Liver (tissue), 9 donors: ENCODE results near the gene ITPRID2. TPM values are rescaled to one million over a fixed set of nuclear protein-coding genes. Genes with fewer than 3 reads are reported as not detected.

ENCODE experiments used
- DNase-seq: peaks from one replicate; pipeline ENCODE4 v3.0.0-alpha.2; 2017; ENCODE audit warnings: low spot score
- H3K27ac ChIP-seq, 2 donors: one replicate each; pipeline ENCODE4 v1.7.0; 2013; ENCODE audit warnings: inconsistent platforms in 2 of 2, low read length in 2 of 2, control low read depth in 1 of 2, low read depth in 1 of 2, mild to moderate bottlenecking in 1 of 2
- H3K27me3 ChIP-seq, 4 donors: one replicate each; pipeline versions ENCODE4 v1.6.1 to v1.7.0; 2013; ENCODE audit warnings: low read length in 3 of 4, inconsistent platforms in 1 of 4, mild to moderate bottlenecking in 1 of 4, moderate library complexity in 1 of 4; ENCODE audit not compliant: control insufficient read depth in 4 of 4, insufficient read depth in 4 of 4
- H3K36me3 ChIP-seq, 4 donors: one replicate each; pipeline versions ENCODE4 v1.6.1 to v1.7.0; 2013; ENCODE audit warnings: low read length in 3 of 4, mild to moderate bottlenecking in 3 of 4, low read depth in 1 of 4, moderate library complexity in 1 of 4; ENCODE audit not compliant: control insufficient read depth in 4 of 4, insufficient read depth in 3 of 4
- H3K4me1 ChIP-seq, 4 donors: one replicate each; pipeline versions ENCODE4 v1.6.1 to v1.7.0; 2013; ENCODE audit warnings: low read length in 3 of 4, mild to moderate bottlenecking in 3 of 4, moderate library complexity in 1 of 4; ENCODE audit not compliant: control insufficient read depth in 4 of 4, insufficient read depth in 4 of 4
- H3K4me3 ChIP-seq, 3 donors: one replicate each; pipeline versions ENCODE4 v1.6.1 to v1.7.0; 2013; ENCODE audit warnings: low read length in 3 of 3, control low read depth in 1 of 3, low read depth in 1 of 3, mild to moderate bottlenecking in 1 of 3
- H3K9ac ChIP-seq, 2 donors: one replicate each; pipeline ENCODE4 v1.7.0; 2013; ENCODE audit warnings: low read length in 2 of 2, mild to moderate bottlenecking in 2 of 2, moderate library complexity in 2 of 2, control low read depth in 1 of 2, low read depth in 1 of 2
- H3K9me3 ChIP-seq, 4 donors: one replicate each; pipeline versions ENCODE4 v1.6.1 to v1.7.0; 2013; ENCODE audit warnings: low read length in 3 of 4; ENCODE audit not compliant: control insufficient read depth in 4 of 4
- EGR1 ChIP-seq, 2 donors: IDR thresholded peaks; 2 replicates each; pipeline ENCODE4 v1.6.1; 2016 to 2018; ENCODE audit warnings: antibody characterized with exemption in 2 of 2, low read depth in 2 of 2
- FOXA2 ChIP-seq: IDR thresholded peaks from 2 replicates; pipeline ENCODE4 v1.6.1; 2016; ENCODE audit warnings: antibody characterized with exemption
- GABPA ChIP-seq, 2 donors: IDR thresholded peaks in 1 of 2; conservative IDR thresholded peaks in 1 of 2; 2 replicates each; pipeline ENCODE4 v1.6.1; 2016; ENCODE audit warnings: antibody characterized with exemption in 2 of 2, mild to moderate bottlenecking in 1 of 2, moderate library complexity in 1 of 2
- HNF4A ChIP-seq, 2 donors: conservative IDR thresholded peaks; 2 replicates each; pipeline ENCODE4 v1.6.1; 2016; ENCODE audit warnings: antibody characterized with exemption in 2 of 2, mild to moderate bottlenecking in 2 of 2
- HNF4G ChIP-seq: IDR thresholded peaks from 2 replicates; pipeline ENCODE4 v1.6.1; 2016; ENCODE audit warnings: antibody characterized with exemption
- JUND ChIP-seq, 2 donors: IDR thresholded peaks; 2 replicates each; pipeline ENCODE4 v1.6.1; 2016; ENCODE audit warnings: antibody characterized with exemption in 2 of 2
- NR2F2 ChIP-seq: IDR thresholded peaks from 2 replicates; pipeline ENCODE4 v1.6.1; 2016; ENCODE audit warnings: antibody characterized with exemption
- RAD21 ChIP-seq, 2 donors: IDR thresholded peaks; 2 replicates each; pipeline ENCODE4 v1.6.1; 2016; ENCODE audit warnings: antibody characterized with exemption in 2 of 2, mild to moderate bottlenecking in 2 of 2
- RXRA ChIP-seq, 2 donors: IDR thresholded peaks; 2 replicates each; pipeline ENCODE4 v1.6.1; 2017 to 2018; ENCODE audit warnings: antibody characterized with exemption in 2 of 2, mild to moderate bottlenecking in 1 of 2
- SP1 ChIP-seq: IDR thresholded peaks from 2 replicates; pipeline ENCODE4 v1.6.1; 2018; ENCODE audit warnings: antibody characterized with exemption, mild to moderate bottlenecking
- TAF1 ChIP-seq: conservative IDR thresholded peaks from 2 replicates; pipeline ENCODE4 v1.6.1; 2016; ENCODE audit warnings: antibody characterized with exemption, mild to moderate bottlenecking
- YY1 ChIP-seq: IDR thresholded peaks from 2 replicates; pipeline ENCODE4 v1.6.1; 2016; ENCODE audit warnings: antibody characterized with exemption, mild to moderate bottlenecking
- WGBS: extraction: QIAGEN DNeasy Blood & Tissue Kit; methylation state at CpG from one replicate; pipeline ENCODE4 v1.1.7; 2013; 5-methylcytosine and 5-hydroxymethylcytosine counted together
- polyA plus RNA-seq, 2 donors: library from polyadenylated mRNA; stranded (reverse) in 1 of 2; unstranded in 1 of 2; fragments of 200-250 nt in 1 of 2; fragments of >200 nt in 1 of 2; fragmentation: Nextera tagmentation in 1 of 2; extraction: Ambion mirVana in 1 of 2; gene quantifications; one replicate each; pipeline versions ENCODE4 v1.2.1 to v1.2.3, GENCODE V29; 2013 to 2015
- total RNA-seq, 2 donors: library from RNA; depleted of rRNA; stranded (reverse); fragments of >200 nt; gene quantifications; one replicate each; pipeline ENCODE4 v1.2.3, GENCODE V29; 2014
- TF ChIP-seq, protein P1 (sequence below): IDR thresholded peaks from 2 replicates; pipeline ENCODE4 v1.6.1; 2016; ENCODE audit warnings: antibody characterized with exemption
- TF ChIP-seq, protein P2 (sequence below): IDR thresholded peaks from 2 replicates; pipeline ENCODE4 v1.6.1; 2016; ENCODE audit warnings: antibody characterized with exemption
- TF ChIP-seq, protein P3 (sequence below): IDR thresholded peaks from 2 replicates; pipeline ENCODE4 v1.6.1; 2016; ENCODE audit warnings: antibody characterized with exemption, mild to moderate bottlenecking
- TF ChIP-seq, protein P4 (sequence below): IDR thresholded peaks from 2 replicates; pipeline ENCODE4 v1.6.1; 2016; ENCODE audit warnings: antibody characterized with exemption
- TF ChIP-seq, protein P5 (sequence below): fragments of 150-350 bp; IDR thresholded peaks from 2 replicates; pipeline ENCODE4 v1.5.1; 2017; ENCODE audit warnings: improper control_type of control experiment, low read depth, low read length; ENCODE audit not compliant: missing input control
- donor health status: healthy.
- donor health status: healthy.
- donor health status: healthy.
- donor health status: healthy.
- donor health status: healthy.

ITPRID2 gene
- total and polyA plus RNA-seq, 4 donors: 31.2 to 145 (median 55.1) TPM

DNA sequence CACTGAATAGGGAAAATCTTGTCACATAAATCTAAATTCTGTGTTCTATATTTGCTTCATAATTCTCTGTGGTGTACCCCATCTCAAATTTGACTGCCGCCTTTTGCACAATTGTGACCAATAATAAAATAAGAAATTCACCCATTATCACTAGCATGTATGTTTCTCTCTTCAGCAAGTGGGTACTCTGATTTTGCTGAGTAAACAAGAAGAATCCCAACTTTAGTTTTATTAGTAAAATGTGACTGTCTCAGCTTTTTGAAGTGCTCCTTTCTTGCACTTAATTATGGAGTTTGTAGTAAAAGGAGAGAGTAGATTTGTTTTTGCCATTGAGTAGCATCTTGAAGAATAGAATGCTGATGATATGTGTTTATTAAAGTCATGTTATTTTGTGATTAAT, 16.1 kb downstream of the ITPRID2 start:
- H3K36me3 ChIP-seq: peaks cover 5 to 15% (median 6%) of the 10 kb centered on the region in 4 donors
- TF ChIP-seq, protein P1, sequence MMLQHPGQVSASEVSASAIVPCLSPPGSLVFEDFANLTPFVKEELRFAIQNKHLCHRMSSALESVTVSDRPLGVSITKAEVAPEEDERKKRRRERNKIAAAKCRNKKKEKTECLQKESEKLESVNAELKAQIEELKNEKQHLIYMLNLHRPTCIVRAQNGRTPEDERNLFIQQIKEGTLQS: no peak
- no peak for TF ChIP-seq HNF4A (conservative IDR thresholded peaks at IDR 0.05)
- TF ChIP-seq, protein P2, sequence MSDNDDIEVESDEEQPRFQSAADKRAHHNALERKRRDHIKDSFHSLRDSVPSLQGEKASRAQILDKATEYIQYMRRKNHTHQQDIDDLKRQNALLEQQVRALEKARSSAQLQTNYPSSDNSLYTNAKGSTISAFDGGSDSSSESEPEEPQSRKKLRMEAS: no peak
- no peak for TF ChIP-seq JUND (IDR thresholded peaks at IDR 0.05)
- TF ChIP-seq GABPA (IDR thresholded peaks at IDR 0.05 in 1 of 2, conservative IDR thresholded peaks at IDR 0.05 in 1 of 2): no peak
- no peak for TF ChIP-seq FOXA2
- no peak for TF ChIP-seq HNF4G
- TF ChIP-seq RAD21 (IDR thresholded peaks at IDR 0.05): no peak
- no peak for TF ChIP-seq TAF1
- TF ChIP-seq NR2F2: no peak
- TF ChIP-seq SP1: no peak
- TF ChIP-seq, protein P3, sequence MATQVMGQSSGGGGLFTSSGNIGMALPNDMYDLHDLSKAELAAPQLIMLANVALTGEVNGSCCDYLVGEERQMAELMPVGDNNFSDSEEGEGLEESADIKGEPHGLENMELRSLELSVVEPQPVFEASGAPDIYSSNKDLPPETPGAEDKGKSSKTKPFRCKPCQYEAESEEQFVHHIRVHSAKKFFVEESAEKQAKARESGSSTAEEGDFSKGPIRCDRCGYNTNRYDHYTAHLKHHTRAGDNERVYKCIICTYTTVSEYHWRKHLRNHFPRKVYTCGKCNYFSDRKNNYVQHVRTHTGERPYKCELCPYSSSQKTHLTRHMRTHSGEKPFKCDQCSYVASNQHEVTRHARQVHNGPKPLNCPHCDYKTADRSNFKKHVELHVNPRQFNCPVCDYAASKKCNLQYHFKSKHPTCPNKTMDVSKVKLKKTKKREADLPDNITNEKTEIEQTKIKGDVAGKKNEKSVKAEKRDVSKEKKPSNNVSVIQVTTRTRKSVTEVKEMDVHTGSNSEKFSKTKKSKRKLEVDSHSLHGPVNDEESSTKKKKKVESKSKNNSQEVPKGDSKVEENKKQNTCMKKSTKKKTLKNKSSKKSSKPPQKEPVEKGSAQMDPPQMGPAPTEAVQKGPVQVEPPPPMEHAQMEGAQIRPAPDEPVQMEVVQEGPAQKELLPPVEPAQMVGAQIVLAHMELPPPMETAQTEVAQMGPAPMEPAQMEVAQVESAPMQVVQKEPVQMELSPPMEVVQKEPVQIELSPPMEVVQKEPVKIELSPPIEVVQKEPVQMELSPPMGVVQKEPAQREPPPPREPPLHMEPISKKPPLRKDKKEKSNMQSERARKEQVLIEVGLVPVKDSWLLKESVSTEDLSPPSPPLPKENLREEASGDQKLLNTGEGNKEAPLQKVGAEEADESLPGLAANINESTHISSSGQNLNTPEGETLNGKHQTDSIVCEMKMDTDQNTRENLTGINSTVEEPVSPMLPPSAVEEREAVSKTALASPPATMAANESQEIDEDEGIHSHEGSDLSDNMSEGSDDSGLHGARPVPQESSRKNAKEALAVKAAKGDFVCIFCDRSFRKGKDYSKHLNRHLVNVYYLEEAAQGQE: no peak
- no peak for TF ChIP-seq EGR1 (IDR thresholded peaks at IDR 0.05; ENCODE audit: low read depth in 2 of 2)
- DNase-seq: no peak
- no peak overlapping the region for H3K9ac ChIP-seq
- no peaks in the 10 kb centered on the region for H3K9me3 ChIP-seq
- H3K27ac ChIP-seq: no peak overlapping the region
- H3K4me1 ChIP-seq: peaks cover 3 to 43% (median 34%) of the 10 kb centered on the region in 4 donors
- WGBS: 96% methylated on average over 1 of the region's 1 CpG
- no peak overlapping the region for H3K4me3 ChIP-seq
- no peaks in the 10 kb centered on the region for H3K27me3 ChIP-seq

DNA sequence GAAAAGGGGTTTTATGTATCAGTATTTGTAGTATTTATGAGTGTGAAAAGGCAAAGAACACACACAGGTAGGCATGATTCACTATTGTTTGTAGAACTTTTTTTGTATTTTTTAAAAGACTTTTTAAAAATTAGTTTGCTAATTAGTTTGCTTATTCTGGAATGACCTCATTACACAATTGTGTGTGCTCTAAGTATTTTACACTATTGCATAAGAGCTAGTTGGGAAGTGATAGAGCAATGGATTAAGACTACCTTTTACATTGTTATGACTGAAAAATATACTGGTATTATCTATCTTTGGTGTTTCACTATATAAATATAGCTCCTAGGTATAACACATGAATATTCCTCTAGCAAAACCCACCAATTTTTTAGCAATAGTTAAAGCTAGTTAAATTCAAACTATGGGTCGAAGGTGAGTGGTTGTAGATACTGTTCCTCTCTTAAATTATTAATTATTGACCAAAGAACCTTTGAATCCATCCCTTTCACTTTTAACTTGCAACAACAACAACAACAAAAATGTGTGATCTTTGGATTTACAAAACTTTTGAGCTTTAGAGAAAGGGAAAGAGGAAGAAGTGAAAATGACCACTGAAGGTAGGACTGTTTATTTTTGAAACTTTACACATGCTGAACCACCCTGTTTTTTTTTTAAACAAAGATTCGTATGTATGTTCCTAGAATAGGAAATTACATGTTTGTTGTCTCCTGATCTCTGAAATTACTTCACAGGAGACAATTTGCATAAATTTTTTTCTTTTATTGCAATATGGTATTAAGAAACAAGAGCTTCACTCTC, 18.7 kb downstream of the ITPRID2 start:
- H3K4me1 ChIP-seq: peaks cover 2 to 28% (median 23%) of the 10 kb centered on the region in 4 donors
- DNase-seq: no peak
- no peaks in the 10 kb centered on the region for H3K9me3 ChIP-seq
- peak overlapping the region; percentile 75 to 84 for H3K9ac ChIP-seq
- H3K27ac ChIP-seq: peak overlapping the region; percentile 28 to 59
- H3K27me3 ChIP-seq: no peaks in the 10 kb centered on the region
- peaks cover 5 to 18% (median 16%) of the 10 kb centered on the region in 4 donors for H3K36me3 ChIP-seq
- peak overlapping the region; percentile 39 to 78 (median 54) for H3K4me3 ChIP-seq
- WGBS: 21% methylated on average over 2 of the region's 2 CpGs
- TF ChIP-seq, protein P1: no peak
- TF ChIP-seq HNF4A (conservative IDR thresholded peaks at IDR 0.05) (peak; percentile 43 to 59), GABPA (IDR thresholded peaks at IDR 0.05 in 1 of 2, conservative IDR thresholded peaks at IDR 0.05 in 1 of 2) (no peak), SP1 (peak; percentile 49), EGR1 (IDR thresholded peaks at IDR 0.05; ENCODE audit: low read depth in 2 of 2) (no peak), RXRA (IDR thresholded peaks at IDR 0.05) (peak; percentile 26 to 40), TAF1 (no peak), FOXA2 (no peak), JUND (IDR thresholded peaks at IDR 0.05) (peak; percentile 14 to 19), NR2F2 (no peak), HNF4G (no peak), YY1 (no peak), RAD21 (IDR thresholded peaks at IDR 0.05) (peak in 1 of 2 donors; percentile 1)
- TF ChIP-seq, protein P3: no peak
- TF ChIP-seq, protein P4, sequence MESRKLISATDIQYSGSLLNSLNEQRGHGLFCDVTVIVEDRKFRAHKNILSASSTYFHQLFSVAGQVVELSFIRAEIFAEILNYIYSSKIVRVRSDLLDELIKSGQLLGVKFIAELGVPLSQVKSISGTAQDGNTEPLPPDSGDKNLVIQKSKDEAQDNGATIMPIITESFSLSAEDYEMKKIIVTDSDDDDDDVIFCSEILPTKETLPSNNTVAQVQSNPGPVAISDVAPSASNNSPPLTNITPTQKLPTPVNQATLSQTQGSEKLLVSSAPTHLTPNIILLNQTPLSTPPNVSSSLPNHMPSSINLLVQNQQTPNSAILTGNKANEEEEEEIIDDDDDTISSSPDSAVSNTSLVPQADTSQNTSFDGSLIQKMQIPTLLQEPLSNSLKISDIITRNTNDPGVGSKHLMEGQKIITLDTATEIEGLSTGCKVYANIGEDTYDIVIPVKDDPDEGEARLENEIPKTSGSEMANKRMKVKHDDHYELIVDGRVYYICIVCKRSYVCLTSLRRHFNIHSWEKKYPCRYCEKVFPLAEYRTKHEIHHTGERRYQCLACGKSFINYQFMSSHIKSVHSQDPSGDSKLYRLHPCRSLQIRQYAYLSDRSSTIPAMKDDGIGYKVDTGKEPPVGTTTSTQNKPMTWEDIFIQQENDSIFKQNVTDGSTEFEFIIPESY: no peak
- TF ChIP-seq, protein P2: no peak
- TF ChIP-seq, protein P5, sequence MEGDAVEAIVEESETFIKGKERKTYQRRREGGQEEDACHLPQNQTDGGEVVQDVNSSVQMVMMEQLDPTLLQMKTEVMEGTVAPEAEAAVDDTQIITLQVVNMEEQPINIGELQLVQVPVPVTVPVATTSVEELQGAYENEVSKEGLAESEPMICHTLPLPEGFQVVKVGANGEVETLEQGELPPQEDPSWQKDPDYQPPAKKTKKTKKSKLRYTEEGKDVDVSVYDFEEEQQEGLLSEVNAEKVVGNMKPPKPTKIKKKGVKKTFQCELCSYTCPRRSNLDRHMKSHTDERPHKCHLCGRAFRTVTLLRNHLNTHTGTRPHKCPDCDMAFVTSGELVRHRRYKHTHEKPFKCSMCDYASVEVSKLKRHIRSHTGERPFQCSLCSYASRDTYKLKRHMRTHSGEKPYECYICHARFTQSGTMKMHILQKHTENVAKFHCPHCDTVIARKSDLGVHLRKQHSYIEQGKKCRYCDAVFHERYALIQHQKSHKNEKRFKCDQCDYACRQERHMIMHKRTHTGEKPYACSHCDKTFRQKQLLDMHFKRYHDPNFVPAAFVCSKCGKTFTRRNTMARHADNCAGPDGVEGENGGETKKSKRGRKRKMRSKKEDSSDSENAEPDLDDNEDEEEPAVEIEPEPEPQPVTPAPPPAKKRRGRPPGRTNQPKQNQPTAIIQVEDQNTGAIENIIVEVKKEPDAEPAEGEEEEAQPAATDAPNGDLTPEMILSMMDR: no peak
